IPS DF 4.7 (cell line): Measurements from ENCODE around the gene OSBPL5.

Experiments used
- DNase-seq: peaks from one replicate; pipeline ENCODE4 v3.0.0-alpha.2; 2013; ENCODE audit warnings: low spot score; ENCODE audit errors: extremely low read depth

The OSBPL5 gene

DNA sequence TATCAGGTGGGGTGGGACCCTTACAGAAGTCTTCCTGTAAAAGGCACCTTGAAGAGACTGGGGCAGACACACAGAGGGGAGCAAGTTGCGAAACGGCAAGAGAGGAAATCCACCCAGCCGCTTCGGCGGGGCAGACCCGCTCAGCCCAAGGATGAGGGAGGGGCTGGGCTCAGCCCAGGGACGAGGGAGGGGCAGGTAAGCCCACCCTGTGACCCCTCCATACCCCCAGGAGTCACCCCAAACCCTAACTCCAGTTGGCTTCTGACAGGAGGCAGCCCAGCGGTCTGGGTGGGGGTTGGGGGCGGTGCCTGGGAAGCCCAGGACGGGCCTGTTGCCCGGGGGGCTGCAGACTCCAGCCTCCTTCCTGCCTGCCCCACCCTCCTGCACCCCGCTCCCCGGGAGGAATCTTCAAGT is 965 bp downstream of the OSBPL5 start:
- DNase-seq: no peak

- DNase-seq: no peak
These were observed 1.7 kb downstream of the OSBPL5 start for GRCh38 chr11:3163241-3163981.

DNA sequence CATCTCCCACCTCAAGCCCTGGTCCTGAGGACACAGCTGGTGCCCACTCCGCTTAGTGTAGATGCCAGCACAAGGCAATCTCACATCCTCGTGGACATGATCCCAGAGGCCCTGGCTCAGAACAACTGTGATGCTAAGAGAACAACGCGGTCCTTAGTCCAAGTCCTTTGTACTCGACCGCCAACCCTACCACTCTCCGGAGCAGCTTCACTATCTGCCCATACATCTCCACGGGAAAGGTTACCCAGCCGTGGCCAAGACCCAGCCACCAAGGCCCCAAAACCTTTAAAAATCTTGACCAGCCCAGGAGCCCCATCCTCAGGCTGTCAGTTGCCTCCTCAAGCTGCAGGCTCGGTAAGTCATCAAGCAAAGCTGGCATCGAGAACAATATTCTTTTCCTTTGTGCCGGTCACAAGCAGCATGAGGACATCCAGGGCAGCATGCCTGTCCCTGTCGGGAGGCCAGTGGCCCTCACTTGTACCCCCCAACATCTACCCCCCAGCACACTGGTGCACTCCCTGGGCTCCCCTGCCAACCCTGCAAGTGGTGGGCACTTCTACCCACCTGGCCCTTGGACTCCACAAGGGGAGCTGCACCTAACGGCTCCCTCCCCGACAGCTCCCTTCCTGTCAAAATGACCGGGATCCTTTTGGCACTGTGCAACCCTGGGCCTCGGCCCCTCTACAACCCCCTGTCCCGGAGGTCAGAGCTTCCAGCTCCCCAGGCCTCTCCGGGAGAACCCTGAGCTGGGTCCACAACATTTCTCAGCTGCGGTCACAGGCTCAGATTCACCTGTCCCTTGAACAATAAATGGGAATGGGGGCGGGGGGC is 2.5 kb downstream of the OSBPL5 start:
- DNase-seq: no peak

DNA sequence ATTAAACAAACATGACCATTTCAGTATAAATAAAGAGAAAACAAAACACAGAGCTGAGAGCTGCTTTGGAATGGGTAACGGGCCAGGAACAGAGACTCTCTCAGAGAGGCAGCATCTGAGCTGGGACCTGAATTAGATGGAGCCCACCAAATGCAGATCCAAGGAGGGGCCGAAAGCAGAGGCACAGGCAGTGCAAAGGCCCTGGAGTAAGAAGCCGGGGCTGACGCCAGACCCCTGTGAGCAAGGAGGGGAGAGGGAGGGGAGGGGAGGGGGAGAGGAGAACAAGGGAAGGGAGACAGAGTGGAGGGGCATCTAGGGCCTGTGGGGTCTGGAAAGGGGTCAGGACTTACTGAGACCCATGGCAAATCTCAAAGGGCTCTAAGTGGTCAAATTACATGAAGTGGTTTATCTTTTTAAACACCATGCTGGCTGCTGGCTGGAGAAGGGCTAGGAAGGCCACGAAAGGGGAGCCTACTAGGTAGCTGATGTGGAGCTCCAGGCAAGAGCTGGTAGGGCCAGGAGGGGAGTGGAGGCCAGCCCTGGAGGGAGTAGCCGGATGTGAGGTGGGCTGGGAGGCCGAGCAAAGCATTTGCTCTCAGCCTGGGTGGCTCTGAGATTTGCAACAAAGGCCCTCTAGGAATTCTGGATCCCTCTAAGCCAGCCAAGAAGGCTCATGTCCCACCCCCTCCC is 3.2 kb downstream of the OSBPL5 start:
- DNase-seq: no peak

DNA sequence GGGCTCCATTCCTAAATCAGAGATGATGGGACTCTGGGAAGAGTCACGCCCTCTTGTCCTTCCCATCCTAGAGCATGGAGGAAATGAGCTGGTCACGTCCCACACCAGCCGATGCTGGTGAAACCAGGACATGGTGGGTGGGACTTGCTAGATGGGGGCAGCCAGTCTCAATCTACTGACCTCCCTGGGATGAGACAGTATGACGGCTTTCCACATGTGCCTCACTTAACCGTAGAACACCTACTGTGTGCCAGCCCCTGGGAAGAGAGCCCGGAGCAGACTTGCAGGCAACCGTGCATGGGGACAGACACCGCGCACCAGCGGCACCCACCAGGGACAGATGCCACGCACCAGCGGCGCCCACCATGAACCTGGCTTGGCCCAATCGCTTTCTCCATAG is 3.8 kb downstream of the OSBPL5 start:
- DNase-seq: no peak

- peak; percentile 58 for DNase-seq
These were observed 4.7 kb downstream of the OSBPL5 start for GRCh38 chr11:3160252-3161031.

GRCh38 chr11:3159296-3160190 is 5.6 kb downstream of the OSBPL5 start:
- DNase-seq: no peak

- DNase-seq: no peak
These were observed 6.3 kb downstream of the OSBPL5 start for GRCh38 chr11:3158821-3159220.

- DNase-seq: no peak
These were observed 6.9 kb downstream of the OSBPL5 start for GRCh38 chr11:3158131-3158591.

DNA sequence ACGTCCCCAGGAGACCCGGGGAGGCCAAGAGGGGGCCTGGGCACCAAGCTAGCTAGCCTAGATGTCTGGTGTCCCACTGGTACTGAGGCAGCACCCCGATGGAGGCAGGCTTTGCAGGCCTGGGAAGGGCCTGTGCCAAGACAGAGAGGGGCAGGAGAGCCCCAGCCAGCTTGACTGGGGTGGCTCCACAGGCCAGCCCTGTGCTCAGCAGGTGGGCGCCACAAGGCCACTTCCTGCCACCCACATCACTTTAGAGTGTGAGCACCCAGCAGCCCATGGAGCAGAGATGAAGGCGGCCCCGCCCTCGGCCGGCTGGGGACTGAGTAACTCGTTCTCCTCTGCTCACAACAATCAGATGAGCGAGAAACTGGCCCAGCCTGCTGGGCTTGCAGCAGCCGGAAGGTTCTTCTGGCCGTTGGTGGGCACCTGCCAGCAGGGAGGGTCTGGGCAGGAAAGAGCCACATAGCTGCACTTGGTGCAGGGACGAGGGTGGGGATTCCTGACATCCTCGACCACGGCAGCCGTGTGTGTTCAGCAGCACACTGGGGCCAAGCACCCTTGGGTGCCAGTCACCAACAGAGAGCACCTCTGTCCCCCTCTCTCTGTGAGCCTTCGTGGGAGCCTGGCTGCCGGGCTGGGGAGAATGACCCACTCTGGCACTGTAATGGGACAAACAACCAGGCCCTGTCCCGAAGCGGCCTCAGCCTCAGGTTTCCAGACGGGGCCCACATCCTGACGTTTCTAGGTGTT is 7.6 kb downstream of the OSBPL5 start:
- DNase-seq: no peak

- no peak for DNase-seq
These were observed 8.3 kb downstream of the OSBPL5 start for GRCh38 chr11:3156661-3157311.

GRCh38 chr11:3156282-3156660 is 8.8 kb downstream of the OSBPL5 start:
- no peak for DNase-seq

- DNase-seq: no peak
These were observed 9.3 kb downstream of the OSBPL5 start for GRCh38 chr11:3155691-3156258.

GRCh38 chr11:3155216-3155615 is 9.9 kb downstream of the OSBPL5 start:
- no peak for DNase-seq

GRCh38 chr11:3154001-3154599 is 11.0 kb downstream of the OSBPL5 start:
- DNase-seq: no peak

GRCh38 chr11:3153291-3153861 is 11.7 kb downstream of the OSBPL5 start:
- no peak for DNase-seq

- no peak for DNase-seq
These were observed 12.5 kb downstream of the OSBPL5 start for GRCh38 chr11:3152471-3153110.
